Upper lobe of left lung (tissue), 6 donors: ENCODE data around the gene NME9. TPM values are rescaled to one million over a fixed set of nuclear protein-coding genes. Genes with fewer than 3 reads are reported as not detected.

Experiments
- ATAC-seq, 2 donors: fragments of 200-7000 bp; cut with Tn5 transposase; one replicate each; pipeline ENCODE4 v1.9.1; 2022; ENCODE audit warnings: mild to moderate bottlenecking in 2 of 2, moderate library complexity in 2 of 2; ENCODE audit not compliant: low FRiP score in 2 of 2
- DNase-seq, 2 donors: peaks; one replicate each; pipeline ENCODE4 v3.0.0-alpha.2; 2019 to 2020
- H3K27ac ChIP-seq, 4 donors: fragments of 200-600 bp; sonication (generic); one replicate each; pipeline ENCODE4 v1.5.1; 2016 to 2019
- H3K27me3 ChIP-seq, 4 donors: fragments of 200-600 bp; sonication (generic); one replicate each; pipeline ENCODE4 v1.5.1; 2017 to 2019
- H3K36me3 ChIP-seq, 4 donors: fragments of 200-600 bp; sonication (generic); one replicate each; pipeline ENCODE4 v1.5.1; 2016 to 2019
- H3K4me1 ChIP-seq, 4 donors: fragments of 200-600 bp; sonication (generic); one replicate each; pipeline ENCODE4 v1.5.1; 2018 to 2019
- H3K4me3 ChIP-seq, 4 donors: fragments of 200-600 bp; sonication (generic); one replicate each; pipeline ENCODE4 v1.5.1; 2017 to 2019; ENCODE audit warnings: mild to moderate bottlenecking in 2 of 4, moderate library complexity in 1 of 4
- H3K9me3 ChIP-seq, 4 donors: fragments of 200-600 bp; sonication (generic); one replicate each; pipeline ENCODE4 v1.5.1; 2018 to 2019
- EP300 ChIP-seq, 4 donors: sonication (generic); formaldehyde crosslinking; IDR thresholded peaks; one replicate each; pipeline ENCODE4 v1.5.1; 2017; ENCODE audit warnings: antibody characterized with exemption in 4 of 4, control low read depth in 2 of 4
- POLR2A ChIP-seq, 4 donors: fragments of 450-650 bp; IDR thresholded peaks; one replicate each; pipeline ENCODE4 v1.5.1; 2016 to 2017; ENCODE audit warnings: antibody characterized with exemption in 4 of 4, mild to moderate bottlenecking in 2 of 4
- POLR2AphosphoS5 ChIP-seq, 2 donors: sonication (generic); formaldehyde crosslinking; IDR thresholded peaks; one replicate each; pipeline ENCODE4 v1.5.1; 2017; ENCODE audit warnings: antibody characterized with exemption in 2 of 2
- WGBS, 2 donors: methylation state at CpG; one replicate each; pipeline ENCODE4 v1.1.5; 2017 to 2018; 5-methylcytosine and 5-hydroxymethylcytosine counted together
- total RNA-seq, 6 donors: library from RNA; depleted of rRNA in 4 of 6; stranded (reverse); fragments of >200 nt in 4 of 6; gene quantifications; one replicate each; pipeline versions ENCODE4 v1.1.0 to v1.2.1, GENCODE V29; 2016 to 2021
- TF ChIP-seq, protein P1 (sequence below), 6 experiments: fragments of 450-650 bp in 4 of 6; fragments of 200-600 bp in 2 of 6; sonication (generic) in 2 of 6; IDR thresholded peaks; one replicate each; pipeline ENCODE4 v1.5.1; 2016 to 2019; ENCODE audit warnings: antibody characterized with exemption in 6 of 6
- donor health status: DM: no; HTN: no; CAD: no; lungs with moderate emphysema.
- donor health status: DM: no; HTN: yes; CAD: no; lungs with severe emphysema.

NME9 gene
- total RNA-seq, 6 donors from 2014 or later = 0.46 to 16.5 (median 3.3) TPM

DNA sequence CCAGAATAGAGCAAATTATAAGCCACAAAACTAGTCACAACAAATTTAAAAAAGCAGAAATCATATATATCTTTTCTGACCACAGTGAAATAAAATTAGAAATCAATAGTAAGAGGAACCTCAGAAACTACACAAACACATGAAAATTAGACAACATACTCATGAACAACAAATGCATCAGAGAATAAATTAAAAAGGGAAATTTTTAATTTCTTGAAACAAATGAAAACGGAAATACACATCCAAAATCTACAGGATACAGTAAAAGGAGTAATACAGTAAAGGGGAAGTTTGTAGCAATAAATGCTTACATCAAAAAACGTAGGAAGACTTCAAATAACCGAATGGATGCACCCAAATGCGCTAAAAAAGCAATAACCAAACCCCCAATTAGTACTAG is 19.2 kb downstream of the NME9 start:
- TF ChIP-seq POLR2AphosphoS5 (IDR thresholded peaks at IDR 0.05) (no peak), POLR2A (IDR thresholded peaks at IDR 0.05) (no peak), EP300 (IDR thresholded peaks at IDR 0.05) (no peak)
- TF ChIP-seq, protein P1, sequence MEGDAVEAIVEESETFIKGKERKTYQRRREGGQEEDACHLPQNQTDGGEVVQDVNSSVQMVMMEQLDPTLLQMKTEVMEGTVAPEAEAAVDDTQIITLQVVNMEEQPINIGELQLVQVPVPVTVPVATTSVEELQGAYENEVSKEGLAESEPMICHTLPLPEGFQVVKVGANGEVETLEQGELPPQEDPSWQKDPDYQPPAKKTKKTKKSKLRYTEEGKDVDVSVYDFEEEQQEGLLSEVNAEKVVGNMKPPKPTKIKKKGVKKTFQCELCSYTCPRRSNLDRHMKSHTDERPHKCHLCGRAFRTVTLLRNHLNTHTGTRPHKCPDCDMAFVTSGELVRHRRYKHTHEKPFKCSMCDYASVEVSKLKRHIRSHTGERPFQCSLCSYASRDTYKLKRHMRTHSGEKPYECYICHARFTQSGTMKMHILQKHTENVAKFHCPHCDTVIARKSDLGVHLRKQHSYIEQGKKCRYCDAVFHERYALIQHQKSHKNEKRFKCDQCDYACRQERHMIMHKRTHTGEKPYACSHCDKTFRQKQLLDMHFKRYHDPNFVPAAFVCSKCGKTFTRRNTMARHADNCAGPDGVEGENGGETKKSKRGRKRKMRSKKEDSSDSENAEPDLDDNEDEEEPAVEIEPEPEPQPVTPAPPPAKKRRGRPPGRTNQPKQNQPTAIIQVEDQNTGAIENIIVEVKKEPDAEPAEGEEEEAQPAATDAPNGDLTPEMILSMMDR (IDR thresholded peaks at IDR 0.05) = no peak
- Histone ChIP-seq H3K9me3 (peaks cover 5 to 27% (median 25%) of the 10 kb centered on the region in 4 donors), H3K4me1 (no peaks in the 10 kb centered on the region), H3K36me3 (no peaks in the 10 kb centered on the region), H3K27me3 (no peaks in the 10 kb centered on the region), H3K4me3 (no peak overlapping the region), H3K27ac (no peak overlapping the region)
- WGBS, 2 donors = 59 to 76% methylated on average over 4 of the region's 4 CpGs
- ATAC-seq (no peak), DNase-seq (no peak)

DNA sequence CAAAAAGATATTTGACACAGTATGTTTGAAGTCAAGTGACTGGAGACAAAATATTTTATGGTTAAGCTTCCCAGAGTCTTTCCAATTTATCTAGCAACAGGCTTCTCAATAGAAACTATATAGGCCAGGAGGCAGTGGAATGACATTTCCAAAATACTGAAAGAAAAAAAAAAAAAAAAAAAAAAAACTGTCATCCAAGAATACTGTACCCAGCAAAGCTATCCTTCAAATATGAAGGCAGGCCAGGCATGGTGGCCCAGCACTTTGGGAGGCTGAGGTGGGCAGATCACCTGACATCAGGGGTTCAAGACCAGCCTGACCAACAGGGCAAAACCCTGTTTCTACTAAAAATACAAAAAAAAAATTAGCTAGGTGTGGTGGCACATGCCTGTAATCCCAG is 20.9 kb downstream of the NME9 start:
- Histone ChIP-seq H3K27ac (no peak overlapping the region), H3K4me3 (no peak overlapping the region), H3K4me1 (no peaks in the 10 kb centered on the region), H3K36me3 (no peaks in the 10 kb centered on the region), H3K9me3 (peaks cover 5 to 27% (median 25%) of the 10 kb centered on the region in 4 donors), H3K27me3 (no peaks in the 10 kb centered on the region)
- TF ChIP-seq EP300 (IDR thresholded peaks at IDR 0.05) = no peak
- DNase-seq (no peak), ATAC-seq (no peak)

DNA sequence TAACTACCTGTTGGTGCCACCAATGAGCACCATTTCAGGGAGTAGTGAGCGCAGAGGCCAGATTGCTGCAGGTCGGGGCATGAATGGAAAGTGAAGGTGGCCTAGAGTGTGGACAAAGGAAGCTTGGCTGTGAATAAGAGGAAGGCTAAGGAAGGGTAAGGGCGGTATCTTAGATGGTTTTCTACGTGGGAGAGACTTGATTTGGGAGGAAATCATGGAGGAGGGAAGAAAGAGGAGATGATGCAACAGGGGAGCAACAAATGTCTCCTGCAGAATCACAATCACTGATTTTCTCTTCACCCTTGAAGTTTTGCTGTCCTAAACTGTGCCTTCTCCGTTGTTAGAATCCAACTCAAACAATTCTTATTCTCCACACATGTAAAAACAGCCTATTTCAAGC is 21.8 kb downstream of the NME9 start:
- H3K4me1 ChIP-seq = no peaks in the 10 kb centered on the region
- TF ChIP-seq, protein P1 (IDR thresholded peaks at IDR 0.05) = no peak
- no peak for TF ChIP-seq POLR2AphosphoS5 (IDR thresholded peaks at IDR 0.05)
- no peak for TF ChIP-seq POLR2A (IDR thresholded peaks at IDR 0.05)
- TF ChIP-seq EP300 (IDR thresholded peaks at IDR 0.05) = no peak
- ATAC-seq (no peak), DNase-seq (no peak)
- no peaks in the 10 kb centered on the region for H3K36me3 ChIP-seq
- no peak overlapping the region for H3K4me3 ChIP-seq
- H3K9me3 ChIP-seq = peaks cover 5 to 27% (median 25%) of the 10 kb centered on the region in 4 donors
- no peak overlapping the region for H3K27ac ChIP-seq
- WGBS, 2 donors = 80 to 84% methylated on average over 5 of the region's 5 CpGs
- H3K27me3 ChIP-seq = no peaks in the 10 kb centered on the region

DNA sequence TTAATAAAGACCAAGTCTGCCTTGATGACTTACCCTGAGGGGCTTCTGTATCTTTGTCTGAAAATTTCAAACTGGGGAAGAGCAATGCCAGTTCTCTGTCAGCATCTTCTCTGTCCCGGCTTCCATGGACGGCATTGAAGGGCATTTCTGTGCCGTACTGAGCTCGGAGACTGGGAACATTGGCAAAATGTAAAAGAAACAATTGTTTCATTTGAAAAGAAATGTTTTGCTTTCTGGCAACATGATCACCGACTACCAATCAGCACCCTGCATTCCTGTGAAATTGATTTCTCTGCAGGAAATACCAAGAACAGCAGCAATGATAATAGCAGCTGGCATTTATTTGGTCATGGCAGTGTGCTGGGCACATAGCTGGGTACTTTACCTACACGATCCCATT is 26.2 kb downstream of the NME9 start:
- Histone ChIP-seq H3K4me3 (no peak overlapping the region), H3K9me3 (peaks cover 0 to 10% (median 8%) of the 10 kb centered on the region in 4 donors)
- no peak for DNase-seq

DNA sequence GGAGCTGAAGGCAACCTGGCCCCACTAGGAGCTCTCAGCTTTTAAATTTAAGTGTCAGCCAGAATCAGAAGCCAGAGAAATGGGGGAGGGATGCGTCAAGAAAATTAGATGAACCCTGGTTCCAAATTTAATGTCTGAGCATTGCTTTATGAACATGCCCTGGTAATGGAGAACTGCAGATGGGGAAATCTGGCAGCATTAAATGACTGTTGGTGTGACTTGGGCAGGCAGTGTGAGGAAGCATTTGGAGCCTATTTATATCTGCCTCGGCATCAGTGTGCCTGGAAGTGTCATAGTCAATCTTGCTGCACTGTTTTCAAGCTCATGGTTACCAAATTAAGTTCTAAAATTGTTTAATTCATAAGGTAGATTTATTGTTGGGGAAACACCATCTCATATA is 29.0 kb downstream of the NME9 start:
- no peak overlapping the region for H3K4me3 ChIP-seq
- no peaks in the 10 kb centered on the region for H3K4me1 ChIP-seq
- no peak for DNase-seq
- H3K36me3 ChIP-seq = peaks cover 0 to 31% (median 21%) of the 10 kb centered on the region in 4 donors
- H3K27ac ChIP-seq = no peak overlapping the region
- H3K27me3 ChIP-seq = no peaks in the 10 kb centered on the region
- H3K9me3 ChIP-seq = no peaks in the 10 kb centered on the region
- ATAC-seq = no peak
- 71 to 72% methylated on average over 2 of the region's 2 CpGs for WGBS, 2 donors
- TF ChIP-seq, protein P1 (IDR thresholded peaks at IDR 0.05) = no peak

More for the DNA sequence above, 26.2 kb downstream of the NME9 start:
- Histone ChIP-seq H3K4me1 (no peaks in the 10 kb centered on the region), H3K36me3 (peaks cover 0 to 5% (median 5%) of the 10 kb centered on the region in 4 donors), H3K27ac (no peak overlapping the region), H3K27me3 (no peaks in the 10 kb centered on the region)
- 91 to 92% methylated on average over 6 of the region's 6 CpGs for WGBS, 2 donors
- ATAC-seq = no peak
- no peak for TF ChIP-seq POLR2A (IDR thresholded peaks at IDR 0.05)
- no peak for TF ChIP-seq POLR2AphosphoS5 (IDR thresholded peaks at IDR 0.05)
- no peak for TF ChIP-seq EP300 (IDR thresholded peaks at IDR 0.05)
- TF ChIP-seq, protein P1 (IDR thresholded peaks at IDR 0.05) = no peak
